Skeletal muscle tissue (tissue), 4 donors: ENCODE data around the gene L1CAM. TPM values are rescaled to one million over a fixed set of nuclear protein-coding genes. Genes with fewer than 3 reads are reported as not detected.

Experiments
- H3K27ac ChIP-seq: one replicate; pipeline ENCODE4 v1.7.0; 2013; ENCODE audit warnings: mild to moderate bottlenecking, low read depth, low read length, inconsistent platforms
- H3K27me3 ChIP-seq, 3 donors: one replicate each; pipeline ENCODE4 v1.7.0; 2013; ENCODE audit warnings: low read length in 3 of 3; ENCODE audit not compliant: control insufficient read depth in 3 of 3, insufficient read depth in 3 of 3
- H3K36me3 ChIP-seq, 3 donors: one replicate each; pipeline ENCODE4 v1.7.0; 2013; ENCODE audit warnings: low read length in 3 of 3; ENCODE audit not compliant: control insufficient read depth in 3 of 3, insufficient read depth in 3 of 3
- H3K4me1 ChIP-seq, 3 donors: one replicate each; pipeline ENCODE4 v1.7.0; 2013; ENCODE audit warnings: low read length in 3 of 3, mild to moderate bottlenecking in 3 of 3; ENCODE audit not compliant: control insufficient read depth in 3 of 3, insufficient read depth in 3 of 3
- H3K4me3 ChIP-seq, 3 donors: one replicate each; pipeline ENCODE4 v1.7.0; 2013; ENCODE audit warnings: low read length in 3 of 3
- H3K9ac ChIP-seq, 3 donors: one replicate each; pipeline ENCODE4 v1.7.0; 2013; ENCODE audit warnings: low read length in 3 of 3, mild to moderate bottlenecking in 3 of 3, moderate library complexity in 2 of 3, low read depth in 1 of 3
- H3K9me3 ChIP-seq, 3 donors: one replicate each; pipeline ENCODE4 v1.7.0; 2013; ENCODE audit warnings: low read length in 3 of 3; ENCODE audit not compliant: control insufficient read depth in 3 of 3
- total RNA-seq: library from RNA; depleted of rRNA; stranded (reverse); fragments of >200 nt; gene quantifications from one replicate; pipeline ENCODE4 v1.2.3, GENCODE V29; 2014
- donor health status: Osteomylitis.

The L1CAM gene
- total RNA-seq, 1 donor from 2014 or later = 1.6 TPM

GRCh38 chrX:153832728-153833127 is 53.2 kb downstream of the L1CAM start:
- no peaks in the 10 kb centered on the region for H3K9me3 ChIP-seq
- no peak overlapping the region for H3K9ac ChIP-seq
- H3K36me3 ChIP-seq = no peaks in the 10 kb centered on the region
- no peak overlapping the region for H3K27ac ChIP-seq
- H3K4me1 ChIP-seq = peaks cover 0 to 3% (median 0%) of the 10 kb centered on the region in 3 donors
- H3K27me3 ChIP-seq = peaks cover 0 to 23% (median 3%) of the 10 kb centered on the region in 3 donors
- H3K4me3 ChIP-seq = no peak overlapping the region

GRCh38 chrX:153831429-153832150 is 54.4 kb downstream of the L1CAM start:
- peaks cover 0 to 25% (median 3%) of the 10 kb centered on the region in 3 donors for H3K27me3 ChIP-seq
- no peaks in the 10 kb centered on the region for H3K9me3 ChIP-seq
- no peak overlapping the region for H3K27ac ChIP-seq

GRCh38 chrX:153830640-153831428 is 55.1 kb downstream of the L1CAM start:
- Histone ChIP-seq H3K9ac (no peak overlapping the region), H3K27me3 (peaks cover 0 to 25% (median 3%) of the 10 kb centered on the region in 3 donors), H3K9me3 (no peaks in the 10 kb centered on the region), H3K4me1 (peaks cover 0 to 3% (median 0%) of the 10 kb centered on the region in 3 donors), H3K27ac (no peak overlapping the region), H3K36me3 (no peaks in the 10 kb centered on the region), H3K4me3 (no peak overlapping the region)

More at GRCh38 chrX:153831429-153832150, 54.4 kb downstream of the L1CAM start:
- Histone ChIP-seq H3K4me1 (peaks cover 0 to 3% (median 0%) of the 10 kb centered on the region in 3 donors), H3K9ac (no peak overlapping the region), H3K36me3 (no peaks in the 10 kb centered on the region), H3K4me3 (no peak overlapping the region)

- Histone ChIP-seq H3K9me3 (no peaks in the 10 kb centered on the region), H3K27ac (no peak within 1 kb of the TSS), H3K36me3 (no peaks in the 10 kb centered on the region), H3K27me3 (peaks cover 0 to 25% (median 3%) of the 10 kb centered on the region in 3 donors), H3K4me3 (peak within 1 kb of the TSS in 2 of 3 donors; percentile 1 to 35), H3K9ac (peak within 1 kb of the TSS in 1 of 3 donors; percentile 16), H3K4me1 (peaks cover 0 to 3% (median 0%) of the 10 kb centered on the region in 3 donors)
Measured at GRCh38 chrX:153829799-153830639, 56.0 kb downstream of the L1CAM start, which contains the start of gene PDZD4. PDZD4 (minus strand) TSS chrX:153830544; CDS start chrX:153830298, 246 bp downstream.

- peaks cover 0 to 3% (median 0%) of the 10 kb centered on the region in 3 donors for H3K4me1 ChIP-seq
- H3K36me3 ChIP-seq = no peaks in the 10 kb centered on the region
- no peaks in the 10 kb centered on the region for H3K9me3 ChIP-seq
- H3K9ac ChIP-seq = peak overlapping the region in 1 of 3 donors; percentile 16
- H3K27me3 ChIP-seq = peaks cover 0 to 26% (median 3%) of the 10 kb centered on the region in 3 donors
- peak overlapping the region in 2 of 3 donors; percentile 1 to 35 for H3K4me3 ChIP-seq
- no peak overlapping the region for H3K27ac ChIP-seq
Measured at GRCh38 chrX:153829549-153829798, 56.5 kb downstream of the L1CAM start.

GRCh38 chrX:153828723-153829548 is 57.0 kb downstream of the L1CAM start:
- Histone ChIP-seq H3K9ac (peak overlapping the region in 1 of 3 donors; percentile 16), H3K27ac (no peak overlapping the region), H3K9me3 (no peaks in the 10 kb centered on the region), H3K4me1 (peaks cover 0 to 3% (median 0%) of the 10 kb centered on the region in 3 donors), H3K27me3 (peaks cover 0 to 28% (median 4%) of the 10 kb centered on the region in 3 donors), H3K4me3 (peak overlapping the region; percentile 1 to 38 (median 35)), H3K36me3 (no peaks in the 10 kb centered on the region)

- Histone ChIP-seq H3K4me3 (peak overlapping the region in 1 of 3 donors; percentile 38), H3K27me3 (peaks cover 0 to 30% (median 6%) of the 10 kb centered on the region in 3 donors), H3K27ac (no peak overlapping the region), H3K9me3 (no peaks in the 10 kb centered on the region), H3K4me1 (peaks cover 0 to 3% (median 0%) of the 10 kb centered on the region in 3 donors), H3K36me3 (no peaks in the 10 kb centered on the region), H3K9ac (no peak overlapping the region)
Measured at GRCh38 chrX:153828308-153828707, 57.7 kb downstream of the L1CAM start.

GRCh38 chrX:153827903-153828302 is 58.1 kb downstream of the L1CAM start:
- H3K27me3 ChIP-seq = peaks cover 0 to 30% (median 6%) of the 10 kb centered on the region in 3 donors
- H3K4me3 ChIP-seq = no peak overlapping the region

GRCh38 chrX:153827016-153827415 is 59.0 kb downstream of the L1CAM start:
- Histone ChIP-seq H3K36me3 (no peaks in the 10 kb centered on the region), H3K27ac (no peak overlapping the region), H3K9ac (no peak overlapping the region), H3K4me1 (peaks cover 0 to 3% (median 0%) of the 10 kb centered on the region in 3 donors), H3K27me3 (peaks cover 0 to 22% (median 6%) of the 10 kb centered on the region in 3 donors), H3K9me3 (no peaks in the 10 kb centered on the region), H3K4me3 (no peak overlapping the region)

More at GRCh38 chrX:153827903-153828302, 58.1 kb downstream of the L1CAM start:
- Histone ChIP-seq H3K9me3 (no peaks in the 10 kb centered on the region), H3K36me3 (no peaks in the 10 kb centered on the region), H3K9ac (no peak overlapping the region), H3K27ac (no peak overlapping the region), H3K4me1 (peaks cover 0 to 3% (median 0%) of the 10 kb centered on the region in 3 donors)
